T-helper 2 cell (primary cell): ENCODE data around the gene SRA1.

Experiments used
- DNase-seq, 5 experiments: peaks; one replicate each; pipeline versions ENCODE4 v3.0.0 to v3.0.0-alpha.2; 2012 to 2022

The SRA1 gene

GRCh38 chr5:140549237-140550144 lies 7.8 kb downstream of the SRA1 start:
- DNase-seq, result no peak

GRCh38 chr5:140548791-140549190 lies 8.5 kb downstream of the SRA1 start:
- no peak for DNase-seq

- no peak for DNase-seq
These were observed 9.0 kb downstream of the SRA1 start for GRCh38 chr5:140548300-140548688.

- peak; percentile 64 to 93 (median 75) for DNase-seq
These were observed 9.6 kb downstream of the SRA1 start, which contains the start of gene EIF4EBP3 for GRCh38 chr5:140547508-140548299. Gene EIF4EBP3, plus strand, starts transcription at chr5:140547662. Its CDS starts 76 bp downstream, at chr5:140547738.

- DNase-seq, result no peak
These were observed 10.3 kb downstream of the SRA1 start for GRCh38 chr5:140546851-140547507.

- no peak for DNase-seq
These were observed 11.7 kb downstream of the SRA1 start for GRCh38 chr5:140545606-140546005.

GRCh38 chr5:140544986-140545385 lies 12.3 kb downstream of the SRA1 start:
- no peak for DNase-seq

- no peak for DNase-seq
These were observed 14.3 kb downstream of the SRA1 start for GRCh38 chr5:140542972-140543371.

- no peak for DNase-seq
These were observed 17.0 kb downstream of the SRA1 start for GRCh38 chr5:140540227-140540626.

- no peak for DNase-seq
These were observed 33.3 kb downstream of the SRA1 start for GRCh38 chr5:140524003-140524402.

GRCh38 chr5:140513124-140513523 lies 44.1 kb downstream of the SRA1 start:
- DNase-seq, result no peak

GRCh38 chr5:140509898-140510297 lies 47.4 kb downstream of the SRA1 start:
- DNase-seq, result no peak

GRCh38 chr5:140502834-140503233 lies 54.4 kb downstream of the SRA1 start:
- peak in 1 of 5 experiments; percentile 1 for DNase-seq
